Inflammatory macrophage (primary cell): Measurements from ENCODE around the gene ARL13A.
"Not testable (repeated sequence)": the region's sequence is repeated elsewhere in the genome, so short reads cannot be mapped to it uniquely, and the experiment has no call there.

Experiments
- DNase-seq, 2 donors: peaks; one replicate each; pipeline ENCODE4 v3.0.0-alpha.2; 2020 to 2022

ARL13A gene

GRCh38 chrX:100990139-100990538 lies 20.6 kb downstream of the ARL13A start:
- DNase-seq, result no peak

- DNase-seq, result peak in 1 of 2 donors; percentile 0
These were observed 25.1 kb downstream of the ARL13A start for GRCh38 chrX:100994352-100995281.

DNA sequence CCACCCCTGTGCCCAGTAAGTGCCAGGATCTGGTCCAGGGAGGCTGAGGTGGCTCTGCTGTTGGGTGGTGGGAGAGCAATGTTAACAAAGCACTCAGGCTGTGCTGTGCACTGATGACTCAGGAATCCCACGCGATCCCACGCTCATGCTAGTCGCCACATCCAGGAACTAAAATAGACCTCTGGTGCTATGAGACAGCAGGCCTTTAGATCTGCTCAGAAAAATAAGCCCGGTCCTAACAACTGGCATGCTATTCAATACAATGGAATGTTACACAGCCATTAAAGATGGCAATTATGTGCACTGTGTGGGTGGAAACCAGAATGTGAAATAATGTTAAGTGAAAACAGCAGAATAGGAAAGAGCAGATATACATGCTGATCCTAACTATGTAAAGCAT lies 26.0 kb downstream of the ARL13A start:
- peak in 1 of 2 donors; percentile 51 for DNase-seq

GRCh38 chrX:100999451-100999850 lies 29.9 kb downstream of the ARL13A start:
- no peak for DNase-seq

DNA sequence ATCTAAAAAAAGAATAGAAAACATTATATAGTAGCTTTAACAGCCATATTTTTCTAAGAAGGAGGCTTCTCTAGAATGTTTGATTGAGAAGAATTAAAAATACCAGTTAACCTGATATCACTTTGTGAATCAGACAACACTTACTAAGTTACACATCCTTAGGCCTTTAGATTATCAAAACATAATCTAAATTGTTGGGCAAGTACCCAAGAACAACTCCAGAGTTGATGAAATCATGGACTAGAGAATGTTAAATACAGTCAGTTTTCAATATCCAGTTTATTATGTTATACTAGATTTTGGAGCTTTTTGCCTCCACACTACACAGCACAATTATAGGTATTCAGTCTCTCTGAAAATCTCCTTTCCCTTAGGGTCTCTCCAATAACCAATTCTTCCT lies 39.6 kb downstream of the ARL13A start:
- DNase-seq, result no peak

DNA sequence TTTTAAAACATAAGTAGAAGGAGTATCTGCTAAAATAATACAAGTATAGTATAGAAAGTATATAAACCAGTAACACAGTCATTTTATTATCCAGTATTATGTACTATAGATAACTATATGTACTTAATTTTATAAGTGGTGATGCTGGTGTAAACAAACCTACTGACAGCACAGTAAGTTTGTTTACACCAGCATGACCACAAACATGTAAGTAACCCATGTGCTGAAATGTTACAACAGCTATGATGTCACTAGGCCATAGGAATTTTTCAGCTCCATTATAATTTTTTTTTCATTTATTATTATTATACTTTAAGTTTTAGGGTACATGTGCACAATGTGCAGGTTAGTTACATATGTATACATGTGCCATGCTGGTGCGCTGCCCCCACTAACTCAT lies 42.5 kb downstream of the ARL13A start:
- not testable (repeated sequence) for DNase-seq

DNA sequence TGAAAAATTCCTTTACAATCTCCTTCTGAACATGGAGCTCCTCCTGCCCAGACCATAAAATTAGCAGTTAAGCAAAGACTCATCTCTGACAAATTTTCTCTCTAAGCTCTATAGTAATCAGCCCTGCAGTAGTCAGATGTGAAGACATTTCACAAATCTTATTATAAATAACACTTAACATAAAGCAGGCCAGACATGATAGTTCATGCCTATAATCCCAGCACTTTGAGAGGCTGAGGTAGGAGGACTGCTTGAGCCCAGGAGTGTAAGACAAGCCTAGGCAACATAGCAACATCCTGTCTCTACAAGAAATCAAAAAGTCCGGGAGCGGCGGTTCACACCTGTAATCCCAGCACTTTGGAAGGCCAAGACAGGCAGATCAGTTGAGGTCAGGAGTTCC lies 52.5 kb downstream of the ARL13A start:
- no peak for DNase-seq

GRCh38 chrX:101025126-101025525 lies 55.6 kb downstream of the ARL13A start:
- no peak for DNase-seq

DNA sequence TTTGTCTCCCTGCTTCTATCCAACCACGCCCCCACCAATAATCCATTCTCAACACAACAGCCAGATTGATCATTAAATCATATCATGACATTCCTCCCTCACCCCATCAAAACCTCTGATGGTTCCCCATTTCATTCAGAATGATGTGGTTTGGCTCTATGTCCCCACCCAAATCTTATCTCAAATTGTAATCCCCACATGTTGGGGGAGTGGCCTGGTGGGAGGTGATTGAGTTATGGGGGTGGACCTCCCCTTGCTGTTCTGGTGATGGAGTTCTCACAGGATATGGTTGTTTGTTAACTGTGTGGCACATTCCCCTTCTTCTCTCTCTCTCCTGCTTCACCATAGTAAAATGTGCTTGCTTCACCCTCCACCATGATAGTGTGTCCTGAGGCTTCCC lies 59.1 kb downstream of the ARL13A start:
- no peak for DNase-seq

DNA sequence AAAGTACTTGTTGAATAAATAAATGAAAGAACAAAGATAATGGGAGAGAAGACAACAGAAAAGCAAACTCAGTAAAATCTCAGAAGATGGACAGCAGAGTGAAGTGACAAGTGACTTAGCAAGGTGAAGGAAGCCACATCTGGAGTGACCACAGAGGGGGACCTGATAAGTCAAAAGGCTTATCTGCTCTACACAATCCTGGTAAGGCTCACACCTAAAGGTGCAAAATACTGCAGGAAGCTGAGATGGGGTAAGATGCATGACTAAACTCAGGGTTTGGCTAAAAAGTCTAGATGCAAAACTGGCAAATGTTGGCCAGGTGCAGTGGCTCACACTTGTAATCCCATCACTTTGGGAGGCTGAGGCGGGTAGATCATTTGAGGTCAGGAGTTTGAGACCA lies 60.2 kb downstream of the ARL13A start:
- DNase-seq, result no peak

DNA sequence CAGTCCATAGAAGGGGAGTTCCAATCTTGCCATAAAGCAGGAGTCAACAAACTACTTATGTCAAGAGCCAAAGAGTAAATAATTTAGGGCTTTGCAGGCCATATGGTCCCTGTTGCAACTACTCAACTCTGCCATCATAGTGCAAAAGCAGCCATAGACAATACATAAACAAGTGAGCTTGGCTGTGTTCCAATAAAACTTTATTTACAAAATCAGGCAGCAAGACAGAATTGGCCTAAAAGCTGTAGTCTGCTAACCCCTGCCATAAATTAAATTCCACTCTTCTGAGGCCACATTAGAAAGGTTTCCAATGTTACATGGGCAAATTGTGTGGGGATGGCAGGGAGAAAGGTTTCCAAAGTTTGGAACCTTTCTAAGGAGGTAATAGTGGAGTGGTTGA lies 67.7 kb downstream of the ARL13A start:
- DNase-seq, result no peak

DNA sequence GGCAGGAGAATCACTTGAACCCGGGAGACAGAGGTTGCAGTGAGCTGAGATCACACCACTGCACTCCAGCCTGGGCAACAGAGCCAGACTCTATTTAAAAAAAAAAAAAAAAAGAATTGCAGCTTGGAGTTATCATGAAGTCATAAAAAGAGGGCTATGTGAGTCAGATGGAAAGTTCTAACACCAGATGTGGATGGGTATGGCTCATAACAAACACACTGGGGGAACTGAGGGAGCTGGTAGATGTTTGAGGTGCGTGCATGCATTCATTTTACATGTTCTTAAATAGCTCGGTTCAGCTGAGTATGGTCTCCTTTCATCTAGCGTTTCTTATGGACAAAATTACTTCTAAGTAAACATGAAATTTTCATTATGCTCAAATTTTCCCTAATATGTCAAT lies 70.7 kb downstream of the ARL13A start:
- DNase-seq, result no peak
